GM12872 (cell line): ENCODE data around the gene PVALEF.

ENCODE experiments used
- CTCF ChIP-seq: IDR thresholded peaks from 3 replicates; pipeline ENCODE4 v1.5.1; 2011; ENCODE audit warnings: low read depth, mild to moderate bottlenecking, low read length, moderate library complexity; ENCODE audit not compliant: insufficient read depth

Gene PVALEF

GRCh38 chr17:81200695-81201580 lies 35.6 kb downstream of the PVALEF start:
- peak; percentile 54 for TF ChIP-seq CTCF

- no peak for TF ChIP-seq CTCF
Measured at GRCh38 chr17:81202318-81202717, 37.0 kb downstream of the PVALEF start.

GRCh38 chr17:81203136-81203535 lies 37.8 kb downstream of the PVALEF start:
- TF ChIP-seq CTCF = no peak

- TF ChIP-seq CTCF = no peak
Measured at GRCh38 chr17:81204578-81204977, 39.3 kb downstream of the PVALEF start.

- no peak for TF ChIP-seq CTCF
Measured at GRCh38 chr17:81206166-81206565, 40.9 kb downstream of the PVALEF start.

GRCh38 chr17:81206657-81207056 lies 41.4 kb downstream of the PVALEF start:
- TF ChIP-seq CTCF = no peak

GRCh38 chr17:81207610-81208581 lies 42.6 kb downstream of the PVALEF start:
- no peak for TF ChIP-seq CTCF
